Loucy (cell line): ENCODE measurements around the gene ECT2.

Experiments used
- EZH2phosphoT487 ChIP-seq: fragments of 200-600 bp; IDR thresholded peaks from 2 replicates; pipeline ENCODE4 v1.6.1; 2018; ENCODE audit warnings: antibody characterized with exemption, mild to moderate bottlenecking, moderate library complexity, borderline replicate concordance
- TF ChIP-seq, protein P1 (sequence below): fragments of 200-600 bp; sonication (generic); conservative IDR thresholded peaks from 2 replicates; pipeline ENCODE4 v1.5.1; 2014; ENCODE audit warnings: mild to moderate bottlenecking, antibody characterized with exemption, low read length

GRCh38 chr3:172844428-172844827 lies 93.9 kb downstream of the ECT2 start:
- TF ChIP-seq, protein P1, sequence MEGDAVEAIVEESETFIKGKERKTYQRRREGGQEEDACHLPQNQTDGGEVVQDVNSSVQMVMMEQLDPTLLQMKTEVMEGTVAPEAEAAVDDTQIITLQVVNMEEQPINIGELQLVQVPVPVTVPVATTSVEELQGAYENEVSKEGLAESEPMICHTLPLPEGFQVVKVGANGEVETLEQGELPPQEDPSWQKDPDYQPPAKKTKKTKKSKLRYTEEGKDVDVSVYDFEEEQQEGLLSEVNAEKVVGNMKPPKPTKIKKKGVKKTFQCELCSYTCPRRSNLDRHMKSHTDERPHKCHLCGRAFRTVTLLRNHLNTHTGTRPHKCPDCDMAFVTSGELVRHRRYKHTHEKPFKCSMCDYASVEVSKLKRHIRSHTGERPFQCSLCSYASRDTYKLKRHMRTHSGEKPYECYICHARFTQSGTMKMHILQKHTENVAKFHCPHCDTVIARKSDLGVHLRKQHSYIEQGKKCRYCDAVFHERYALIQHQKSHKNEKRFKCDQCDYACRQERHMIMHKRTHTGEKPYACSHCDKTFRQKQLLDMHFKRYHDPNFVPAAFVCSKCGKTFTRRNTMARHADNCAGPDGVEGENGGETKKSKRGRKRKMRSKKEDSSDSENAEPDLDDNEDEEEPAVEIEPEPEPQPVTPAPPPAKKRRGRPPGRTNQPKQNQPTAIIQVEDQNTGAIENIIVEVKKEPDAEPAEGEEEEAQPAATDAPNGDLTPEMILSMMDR: no peak
- TF ChIP-seq EZH2phosphoT487: no peak
